Pancreas (tissue), 10 donors: ENCODE data around the gene LRRC8B. TPM values are rescaled to one million over a fixed set of nuclear protein-coding genes. Genes with fewer than 3 reads are reported as not detected.

Experiments
- ATAC-seq, 4 donors: fragments of 200-7000 bp; cut with Tn5 transposase; one replicate each; pipeline versions ENCODE4 v1.8.0 to v1.9.1; 2020; ENCODE audit warnings: mild to moderate bottlenecking in 4 of 4, moderate library complexity in 4 of 4
- DNase-seq, 6 donors: peaks; one replicate each; pipeline ENCODE4 v3.0.0-alpha.2; 2020
- FAIRE-seq: peaks from 2 replicates; lab custom pipeline; 2012; peaks lifted over from hg19 to GRCh38; lab: Jason Lieb, UNC
- H3K27ac ChIP-seq, 4 donors: fragments of 200-600 bp; sonication (generic); 1 replicate in 3 of 4; 2 replicates in 1 of 4; pipeline versions ENCODE4 v1.5.0 to v1.8.0; 2020
- H3K27me3 ChIP-seq, 4 donors: fragments of 200-600 bp; one replicate each; pipeline ENCODE4 v1.8.0; 2021
- H3K36me3 ChIP-seq, 3 donors: fragments of 200-600 bp; sonication (generic) in 1 of 3; one replicate each; pipeline versions ENCODE4 v1.5.0 to v1.8.0; 2020 to 2021
- H3K4me1 ChIP-seq, 3 donors: fragments of 200-600 bp; one replicate each; pipeline ENCODE4 v1.8.0; 2021
- H3K4me3 ChIP-seq, 4 donors: fragments of 200-600 bp; sonication (generic) in 2 of 4; one replicate each; pipeline versions ENCODE4 v1.5.0 to v1.8.0; 2020 to 2021
- H3K9me3 ChIP-seq, 4 donors: fragments of 200-600 bp; one replicate each; pipeline ENCODE4 v1.8.0; 2021
- CTCF ChIP-seq, 4 donors: fragments of 200-600 bp; sonication (generic) in 3 of 4; IDR thresholded peaks; one replicate each; pipeline versions ENCODE4 v1.5.0 to v1.8.0; 2021; ENCODE audit warnings: antibody characterized with exemption in 4 of 4
- WGBS, 2 donors: extraction: QIAGEN DNeasy Blood & Tissue Kit; methylation state at CpG; one replicate each; pipeline ENCODE4 v1.1.7; 2013; 5-methylcytosine and 5-hydroxymethylcytosine counted together
- intact Hi-C, 3 donors: fragments of 100-400 bp; cut with DNase I; formaldehyde crosslinking; loops; one replicate each; pipeline versions ENCODE4 v1.11.1 to v1.14.2; 2022
- polyA plus RNA-seq, 2 donors: library from polyadenylated mRNA; stranded (reverse); fragments of 200-250 nt; gene quantifications; one replicate each; pipeline ENCODE4 v1.2.3, GENCODE V29; 2013
- total RNA-seq, 6 donors: library from RNA; stranded (reverse); fragmentation: NEBNext Ultra II Directional in 4 of 6; extraction: Animal tissue kit (Norgen Biotek cat#: 25700) in 4 of 6; gene quantifications; one replicate each; pipeline versions ENCODE4 v1.2.1 to v1.2.4, GENCODE V29; 2021 to 2023
- donor health status: healthy with polysubstance abuse.
- donor health status: DM: no; HTN: no; CAD: no; lungs with moderate emphysema.
- donor health status: DM: no; HTN: no; CAD: no.
- donor health status: control.
- donor health status: control.
- donor health status: Bipolar disorder and iron deficiency.
- donor health status: DM: yes; HTN: yes; CAD: no.
- donor health status: DM: no; HTN: no; CAD: no.
- donor health status: DM: no; HTN: no; CAD: no.
- donor health status: DM: yes; HTN: yes; CAD: no.

LRRC8B gene
- total and polyA plus RNA-seq, 8 donors = 1.7 to 14.2 (median 7.3) TPM

GRCh38 chr1:89610457-89611011, 85.9 kb downstream of the LRRC8B start:
- Histone ChIP-seq H3K9me3 (no peaks in the 10 kb centered on the region), H3K27ac (no peak overlapping the region), H3K27me3 (no peaks in the 10 kb centered on the region), H3K36me3 (no peaks in the 10 kb centered on the region), H3K4me3 (no peak overlapping the region), H3K4me1 (no peaks in the 10 kb centered on the region)
- DNase-seq (peak in 1 of 6 donors; percentile 60), ATAC-seq (no peak), FAIRE-seq (no peak)
- no peak for TF ChIP-seq CTCF (IDR thresholded peaks at IDR 0.05)
- intact Hi-C loops = no loop called here
- WGBS, 2 donors = 86 to 91% methylated on average over 15 of the region's 15 CpGs

GRCh38 chr1:89611721-89612120, 87.1 kb downstream of the LRRC8B start:
- no peaks in the 10 kb centered on the region for H3K9me3 ChIP-seq
- no peaks in the 10 kb centered on the region for H3K4me1 ChIP-seq
- DNase-seq (no peak), ATAC-seq (no peak), FAIRE-seq (no peak)
- intact Hi-C loops = no loop called here
- TF ChIP-seq CTCF (IDR thresholded peaks at IDR 0.05) = no peak
- no peaks in the 10 kb centered on the region for H3K36me3 ChIP-seq
- no peaks in the 10 kb centered on the region for H3K27me3 ChIP-seq
- no peak overlapping the region for H3K27ac ChIP-seq
- H3K4me3 ChIP-seq = no peak overlapping the region
- 58 to 82% methylated on average over 1 of the region's 1 CpG for WGBS, 2 donors

GRCh38 chr1:89613928-89614327, 89.3 kb downstream of the LRRC8B start:
- Histone ChIP-seq H3K36me3 (no peaks in the 10 kb centered on the region), H3K27me3 (no peaks in the 10 kb centered on the region), H3K4me3 (no peak overlapping the region), H3K27ac (no peak overlapping the region), H3K9me3 (no peaks in the 10 kb centered on the region), H3K4me1 (no peaks in the 10 kb centered on the region)
- TF ChIP-seq CTCF (IDR thresholded peaks at IDR 0.05) = no peak
- FAIRE-seq (no peak), ATAC-seq (no peak), DNase-seq (no peak)
- 79 to 83% methylated on average over 7 of the region's 7 CpGs for WGBS, 2 donors
- intact Hi-C loops = no loop called here

- H3K27ac ChIP-seq = no peak overlapping the region
- no peaks in the 10 kb centered on the region for H3K27me3 ChIP-seq
- no peaks in the 10 kb centered on the region for H3K9me3 ChIP-seq
- H3K4me1 ChIP-seq = no peaks in the 10 kb centered on the region
- peak in 3 of 4 donors; percentile 12 to 25 (median 18) for TF ChIP-seq CTCF (IDR thresholded peaks at IDR 0.05)
- no peak for FAIRE-seq
- H3K4me3 ChIP-seq = no peak overlapping the region
- intact Hi-C loops = no loop called here
- peak in 1 of 6 donors; percentile 25 for DNase-seq
- WGBS, 2 donors = 61 to 65% methylated on average over 3 of the region's 3 CpGs
- ATAC-seq = peak in 3 of 4 donors; percentile 25 to 63 (median 54)
- no peaks in the 10 kb centered on the region for H3K36me3 ChIP-seq
These were observed 91.3 kb downstream of the LRRC8B start for GRCh38 chr1:89615676-89616598.
